Mesendoderm (in vitro differentiated cells): Measurements from ENCODE around the gene DNAJB4.

ENCODE experiments used
- DNase-seq: peaks from one replicate; pipeline ENCODE4 v3.0.0; 2013
- H2AK5ac ChIP-seq: 2 replicates; pipeline ENCODE4 v1.6.1; 2013; ENCODE audit warnings: low read length, inconsistent platforms
- H2BK120ac ChIP-seq: 2 replicates; pipeline ENCODE4 v1.6.1; 2013; ENCODE audit warnings: low read depth, mild to moderate bottlenecking, low read length, moderate library complexity, mixed read lengths
- H2BK15ac ChIP-seq: replicated peaks from 2 replicates; pipeline ENCODE4 v1.6.1; 2013; ENCODE audit warnings: low read depth, mild to moderate bottlenecking, moderate library complexity
- H2BK5ac ChIP-seq: 2 replicates; pipeline ENCODE4 v1.6.1; 2013; ENCODE audit warnings: low read length, inconsistent platforms
- H3K18ac ChIP-seq: 2 replicates; pipeline ENCODE4 v1.6.1; 2013; ENCODE audit warnings: mild to moderate bottlenecking, low read length, mixed read lengths
- H3K23ac ChIP-seq: one replicate; pipeline ENCODE4 v1.6.1; 2013; ENCODE audit warnings: low read length
- H3K27ac ChIP-seq: 2 replicates; pipeline ENCODE4 v1.5.1; 2013; ENCODE audit warnings: low read depth, mild to moderate bottlenecking, inconsistent platforms, low read length, moderate library complexity
- H3K27me3 ChIP-seq: 2 replicates; pipeline ENCODE4 v1.6.1; 2013; ENCODE audit warnings: low read length, control low read depth, mild to moderate bottlenecking, inconsistent platforms; ENCODE audit not compliant: insufficient read depth, poor library complexity
- H3K36me3 ChIP-seq: 2 replicates; pipeline ENCODE4 v1.6.1; 2013; ENCODE audit warnings: low read length, inconsistent platforms; ENCODE audit not compliant: control insufficient read depth, insufficient read depth
- H3K4ac ChIP-seq: one replicate; pipeline ENCODE4 v1.6.1; 2013; ENCODE audit warnings: low read depth, mild to moderate bottlenecking, low read length, moderate library complexity
- H3K4me1 ChIP-seq: 2 replicates; pipeline ENCODE4 v1.6.1; 2013; ENCODE audit warnings: low read depth, low read length, inconsistent platforms; ENCODE audit not compliant: control insufficient read depth
- H3K4me2 ChIP-seq: 2 replicates; pipeline ENCODE4 v1.6.1; 2013; ENCODE audit warnings: low read length
- H3K4me3 ChIP-seq: 2 replicates; pipeline ENCODE4 v1.5.1; 2013; ENCODE audit warnings: mild to moderate bottlenecking, low read length
- H3K56ac ChIP-seq: one replicate; pipeline ENCODE4 v1.6.1; 2013; ENCODE audit warnings: low read length
- H3K79me1 ChIP-seq: 2 replicates; pipeline ENCODE4 v1.6.1; 2013; ENCODE audit warnings: low read length, inconsistent platforms
- H3K79me2 ChIP-seq: 2 replicates; pipeline ENCODE4 v1.6.1; 2013; ENCODE audit warnings: mild to moderate bottlenecking, low read length; ENCODE audit not compliant: control insufficient read depth, insufficient read depth
- H3K9ac ChIP-seq: 2 replicates; pipeline ENCODE4 v1.6.1; 2013; ENCODE audit warnings: low read length, inconsistent platforms
- H4K5ac ChIP-seq: one replicate; pipeline ENCODE4 v1.6.1; 2013; ENCODE audit warnings: low read length
- H4K8ac ChIP-seq: one replicate; pipeline ENCODE4 v1.6.1; 2013; ENCODE audit warnings: low read depth, mild to moderate bottlenecking, control low read depth, low read length, moderate library complexity
- WGBS: extraction: QIAGEN DNeasy Blood & Tissue Kit; methylation state at CpG from one replicate; pipeline ENCODE4 v1.1.7; 2013; ENCODE audit warnings: low lambda C conversion rate, missing lambda C conversion rate; ENCODE audit not compliant: insufficient coverage; ENCODE audit errors: extremely low coverage; 5-methylcytosine and 5-hydroxymethylcytosine counted together

DNAJB4 gene

DNA sequence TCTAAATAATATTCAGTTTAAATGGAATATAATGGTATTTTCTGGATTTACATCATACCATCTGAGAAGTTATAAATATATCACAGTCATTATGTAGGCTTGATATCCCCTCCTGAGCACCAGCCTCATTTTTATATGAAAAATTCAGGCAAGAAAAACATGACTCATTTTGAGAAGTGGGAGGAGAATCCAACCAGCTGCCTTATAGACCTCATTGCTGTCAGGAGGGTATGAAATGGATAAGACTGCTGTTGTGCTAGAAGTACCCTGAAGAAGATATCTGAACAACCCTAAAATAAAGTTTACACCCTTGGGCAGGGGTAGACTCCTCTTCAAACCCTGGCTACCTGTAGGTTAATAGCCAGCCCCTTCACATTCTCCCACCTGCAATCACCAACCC is 49.8 kb downstream of the DNAJB4 start:
- Histone ChIP-seq H3K56ac (no peak overlapping the region), H4K5ac (no peak overlapping the region), H3K27ac (no peak overlapping the region), H3K79me1 (no peaks in the 10 kb centered on the region), H3K23ac (no peak overlapping the region), H2BK15ac (no peak overlapping the region), H3K79me2 (no peaks in the 10 kb centered on the region), H3K18ac (no peak overlapping the region), H3K4ac (no peak overlapping the region), H3K27me3 (no peaks in the 10 kb centered on the region), H3K4me2 (no peak overlapping the region), H2AK5ac (no peak overlapping the region), H2BK5ac (no peak overlapping the region), H3K9ac (no peak overlapping the region), H4K8ac (no peak overlapping the region), H3K4me1 (no peaks in the 10 kb centered on the region), H3K36me3 (no peaks in the 10 kb centered on the region), H2BK120ac (no peak overlapping the region), H3K4me3 (no peak overlapping the region)
- DNase-seq, result no peak

DNA sequence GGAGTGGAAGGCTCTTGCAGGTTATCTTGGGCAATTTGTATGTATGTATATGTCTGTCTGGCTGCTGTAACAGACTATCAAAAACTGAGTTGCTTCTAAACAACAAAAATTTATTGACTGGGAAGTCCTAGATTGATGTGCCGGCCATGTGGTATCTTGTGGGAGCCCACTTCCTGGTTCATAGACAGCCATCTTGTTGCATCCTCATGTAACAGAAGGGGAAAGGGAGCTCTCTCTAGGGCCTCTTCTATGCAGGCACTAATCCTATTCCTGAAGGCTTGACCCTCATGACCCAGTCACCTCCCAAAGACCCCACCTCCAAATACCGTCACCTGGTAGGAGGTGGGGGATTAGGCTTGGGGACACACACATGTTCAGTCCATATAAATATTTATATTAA is 50.2 kb downstream of the DNAJB4 start:
- H3K23ac ChIP-seq, result no peak overlapping the region
- no peak overlapping the region for H2BK5ac ChIP-seq
- H3K56ac ChIP-seq, result no peak overlapping the region
- H3K4ac ChIP-seq, result no peak overlapping the region
- no peaks in the 10 kb centered on the region for H3K4me1 ChIP-seq
- no CpG with 5 or more reads among the region's 2 CpGs for WGBS
- no peak overlapping the region for H3K18ac ChIP-seq
- H3K9ac ChIP-seq, result no peak overlapping the region
- no peak for DNase-seq
- no peak overlapping the region for H3K4me2 ChIP-seq
- no peak overlapping the region for H2BK15ac ChIP-seq
- H3K27ac ChIP-seq, result no peak overlapping the region
- no peak overlapping the region for H2BK120ac ChIP-seq
- H4K8ac ChIP-seq, result no peak overlapping the region
- no peak overlapping the region for H4K5ac ChIP-seq
- H2AK5ac ChIP-seq, result no peak overlapping the region
- no peak overlapping the region for H3K4me3 ChIP-seq
- H3K36me3 ChIP-seq, result no peaks in the 10 kb centered on the region
- H3K79me2 ChIP-seq, result no peaks in the 10 kb centered on the region
- H3K27me3 ChIP-seq, result no peaks in the 10 kb centered on the region
- no peaks in the 10 kb centered on the region for H3K79me1 ChIP-seq

DNA sequence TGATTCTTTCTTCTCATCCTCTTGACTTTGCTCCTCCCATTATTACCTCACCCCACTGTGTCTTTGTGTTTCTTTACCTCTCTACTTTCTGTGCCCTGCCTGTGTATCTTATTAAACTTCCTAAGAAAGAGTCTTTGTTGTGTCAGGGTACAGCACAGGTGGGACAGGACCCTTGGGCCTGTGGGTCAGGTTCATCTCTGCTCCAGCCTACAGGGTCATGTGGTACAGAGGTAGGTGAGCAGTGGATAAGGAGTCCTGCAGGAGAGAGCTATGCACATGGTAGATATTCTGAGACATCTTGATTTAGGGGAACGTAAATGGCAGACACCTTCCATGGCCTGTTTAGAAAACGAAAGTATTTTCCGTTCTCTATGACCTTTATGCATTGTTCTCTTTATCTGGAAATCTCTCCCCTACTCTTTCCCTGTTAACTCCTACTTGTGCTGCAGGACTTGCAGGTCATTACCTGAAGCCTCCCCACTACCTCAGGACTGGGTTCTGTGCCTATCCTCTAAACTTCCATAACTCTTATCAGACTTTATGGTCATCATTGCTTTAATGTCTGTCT is 50.9 kb downstream of the DNAJB4 start:
- Histone ChIP-seq H3K4me2 (no peak overlapping the region), H4K5ac (no peak overlapping the region), H4K8ac (no peak overlapping the region), H3K36me3 (no peaks in the 10 kb centered on the region), H3K4ac (no peak overlapping the region), H3K27ac (no peak overlapping the region), H3K79me1 (no peaks in the 10 kb centered on the region), H2BK5ac (no peak overlapping the region), H2BK15ac (no peak overlapping the region), H3K4me1 (no peaks in the 10 kb centered on the region), H3K18ac (no peak overlapping the region), H3K23ac (no peak overlapping the region), H2BK120ac (no peak overlapping the region), H3K9ac (no peak overlapping the region), H3K79me2 (no peaks in the 10 kb centered on the region), H3K4me3 (no peak overlapping the region), H3K27me3 (no peaks in the 10 kb centered on the region), H3K56ac (no peak overlapping the region), H2AK5ac (no peak overlapping the region)
- no CpG with 5 or more reads among the region's 3 CpGs for WGBS
- no peak for DNase-seq

DNA sequence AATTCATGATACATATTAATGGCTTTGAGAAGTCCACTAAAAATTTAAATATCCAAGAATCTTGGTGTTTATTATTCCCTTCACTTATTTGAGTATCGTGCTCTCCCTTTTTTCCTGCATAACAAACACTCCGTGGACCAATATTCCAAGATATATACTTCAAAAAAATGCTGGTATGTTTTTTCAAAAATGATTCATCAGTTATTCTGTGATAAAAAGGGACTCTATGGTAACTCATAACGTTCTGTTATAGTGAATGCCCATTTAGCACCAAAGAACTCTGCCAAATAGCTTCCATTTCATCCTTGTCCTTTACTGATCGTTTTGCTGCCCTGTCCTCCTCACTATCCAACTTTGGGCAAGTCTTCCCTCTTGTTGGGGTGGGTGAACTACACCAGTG is 53.9 kb downstream of the DNAJB4 start:
- Histone ChIP-seq H3K18ac (no peak overlapping the region), H3K27ac (no peak overlapping the region), H3K79me1 (no peaks in the 10 kb centered on the region), H3K4ac (no peak overlapping the region), H3K56ac (no peak overlapping the region), H2BK15ac (no peak overlapping the region), H3K79me2 (no peaks in the 10 kb centered on the region), H3K9ac (no peak overlapping the region), H3K36me3 (no peaks in the 10 kb centered on the region), H3K4me3 (no peak overlapping the region), H4K8ac (no peak overlapping the region), H3K4me1 (no peaks in the 10 kb centered on the region), H2BK5ac (no peak overlapping the region), H3K23ac (no peak overlapping the region), H2BK120ac (no peak overlapping the region), H4K5ac (no peak overlapping the region), H2AK5ac (no peak overlapping the region), H3K27me3 (no peaks in the 10 kb centered on the region), H3K4me2 (no peak overlapping the region)
- no CpG with 5 or more reads among the region's 4 CpGs for WGBS
- no peak for DNase-seq

DNA sequence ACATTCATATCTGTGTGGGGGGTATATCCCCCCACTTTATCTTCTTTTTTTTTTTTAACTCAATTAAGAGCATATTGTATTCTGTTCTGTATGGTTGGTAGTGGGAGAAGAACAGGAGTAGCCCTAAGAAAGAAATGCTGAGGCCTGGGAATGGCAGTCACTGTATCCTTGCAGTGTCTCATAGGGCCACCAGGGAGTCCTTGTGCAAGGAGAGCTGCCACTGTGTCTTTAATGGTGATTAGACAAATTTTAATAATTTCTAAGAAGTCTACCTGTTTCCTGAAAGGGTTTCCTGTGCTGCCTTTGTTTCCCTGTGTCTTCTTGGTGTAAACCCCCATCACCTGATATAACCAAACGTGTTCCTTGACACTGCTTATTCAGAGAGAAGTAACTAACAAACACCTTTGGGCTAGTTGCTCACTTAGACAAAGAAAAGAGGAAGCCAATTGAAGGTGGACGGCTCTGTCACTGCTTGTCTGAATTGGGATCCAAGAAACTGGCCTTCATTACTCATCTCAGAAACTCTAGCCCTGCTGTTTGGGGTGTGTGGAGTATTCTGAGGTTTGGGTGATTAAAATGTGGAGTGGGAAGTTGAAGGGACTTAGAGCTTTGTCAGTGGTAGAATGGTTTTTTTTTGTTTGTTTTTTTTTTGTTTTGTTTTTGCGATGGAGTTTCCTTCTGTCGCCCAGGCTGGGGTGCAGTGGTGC is 56.3 kb downstream of the DNAJB4 start:
- Histone ChIP-seq H4K5ac (no peak overlapping the region), H3K27me3 (no peaks in the 10 kb centered on the region), H3K23ac (no peak overlapping the region), H3K27ac (no peak overlapping the region), H3K4me3 (no peak overlapping the region), H2AK5ac (no peak overlapping the region), H3K18ac (no peak overlapping the region), H3K4me1 (no peaks in the 10 kb centered on the region), H2BK15ac (no peak overlapping the region), H3K79me2 (no peaks in the 10 kb centered on the region), H2BK5ac (no peak overlapping the region), H3K4me2 (no peak overlapping the region), H3K4ac (no peak overlapping the region), H3K9ac (no peak overlapping the region), H3K36me3 (no peaks in the 10 kb centered on the region), H3K79me1 (no peaks in the 10 kb centered on the region), H2BK120ac (no peak overlapping the region), H3K56ac (no peak overlapping the region), H4K8ac (no peak overlapping the region)
- no peak for DNase-seq
- no CpG with 5 or more reads among the region's 4 CpGs for WGBS
